Lung (tissue), 16 donors: Measurements from ENCODE around the gene ZSCAN29. TPM values are rescaled to one million over a fixed set of nuclear protein-coding genes. Genes with fewer than 3 reads are reported as not detected.
A peak's percentile ranks its signal among the peaks of the same experiment; 100 is the strongest.

Experiments used
- ATAC-seq: fragments of 200-7000 bp; cut with Tn5 transposase; one replicate; pipeline ENCODE4 v1.9.1; 2020; ENCODE audit warnings: moderate number of reproducible peaks; ENCODE audit not compliant: insufficient read depth, low FRiP score
- DNase-seq, 3 donors: peaks; one replicate each; pipeline ENCODE4 v3.0.0-alpha.2; 2013 to 2017
- H3K27ac ChIP-seq, 2 donors: one replicate each; pipeline ENCODE4 v1.5.1; 2013; ENCODE audit warnings: mild to moderate bottlenecking in 2 of 2, moderate library complexity in 2 of 2, control low read depth in 1 of 2, inconsistent platforms in 1 of 2, low read depth in 1 of 2, low read length in 1 of 2
- H3K27me3 ChIP-seq, 3 donors: one replicate each; pipeline ENCODE4 v1.5.1; 2013; ENCODE audit warnings: low read length in 2 of 3; ENCODE audit not compliant: control insufficient read depth in 3 of 3, insufficient read depth in 3 of 3
- H3K36me3 ChIP-seq, 4 donors: one replicate each; pipeline ENCODE4 v1.5.1; 2013; ENCODE audit warnings: low read length in 4 of 4, mild to moderate bottlenecking in 1 of 4, moderate library complexity in 1 of 4; ENCODE audit not compliant: control insufficient read depth in 4 of 4, insufficient read depth in 4 of 4
- H3K4me1 ChIP-seq, 5 donors: one replicate each; pipeline ENCODE4 v1.5.1; 2013; ENCODE audit warnings: low read length in 5 of 5, mild to moderate bottlenecking in 2 of 5, moderate library complexity in 1 of 5; ENCODE audit not compliant: control insufficient read depth in 5 of 5, insufficient read depth in 5 of 5
- H3K4me3 ChIP-seq: one replicate; pipeline ENCODE4 v1.5.1; 2013; ENCODE audit warnings: mild to moderate bottlenecking, control low read depth, moderate library complexity
- H3K9ac ChIP-seq, 2 donors: one replicate each; pipeline ENCODE4 v1.5.1; 2013; ENCODE audit warnings: low read length in 2 of 2, control low read depth in 1 of 2; ENCODE audit not compliant: insufficient read depth in 1 of 2
- H3K9me3 ChIP-seq, 4 donors: one replicate each; pipeline ENCODE4 v1.5.1; 2013; ENCODE audit warnings: low read length in 3 of 4, mild to moderate bottlenecking in 1 of 4, moderate library complexity in 1 of 4; ENCODE audit not compliant: control insufficient read depth in 4 of 4, insufficient read depth in 3 of 4
- CTCF ChIP-seq: IDR thresholded peaks from 2 replicates; pipeline ENCODE4 v1.5.1; 2012; ENCODE audit warnings: mild to moderate bottlenecking; ENCODE audit errors: control extremely low read depth, extremely low read depth
- WGBS, 2 donors: extraction: QIAGEN DNeasy Blood & Tissue Kit; methylation state at CpG; one replicate each; pipeline ENCODE4 v1.1.7; 2013; 5-methylcytosine and 5-hydroxymethylcytosine counted together
- long read RNA-seq, 5 donors: transcript quantifications; one replicate each; lab custom pipeline, GENCODE V29; 2026
- polyA plus RNA-seq, 2 donors: library from polyadenylated mRNA; stranded (reverse); fragments of 200-250 nt; gene quantifications; one replicate each; pipeline ENCODE4 v1.2.1, GENCODE V29; 2013
- total RNA-seq, 2 donors: library from RNA; depleted of rRNA in 1 of 2; stranded (reverse); fragments of >200 nt in 1 of 2; gene quantifications; one replicate each; pipeline ENCODE4 v1.2.1, GENCODE V29; 2014 to 2021
- donor health status: control.
- donor health status: control.
- donor health status: Bipolar disorder and iron deficiency.
- donor health status: healthy.
- donor health status: DM: yes; HTN: yes; CAD: no.

Gene ZSCAN29
- total RNA-seq (10 to 100 TPM; 20.1 to 37.7 TPM), polyA plus RNA-seq (1 to 10 TPM; 6.4 to 7.5 TPM)
- long read RNA-seq, donor 1, partial matches to known transcripts, result 0 of 1 reads
- long read RNA-seq, donor 1, other reads (novel, unspliced or antisense), result 0 of 1 reads
- long read RNA-seq, donor 2, result 0 reads
- long read RNA-seq, donor 3, partial matches to known transcripts, result 0 of 1 reads
- long read RNA-seq, donor 3, other reads (novel, unspliced or antisense), result 0 of 1 reads
- long read RNA-seq, donor 4, partial matches to known transcripts, result 0 of 1 reads
- long read RNA-seq, donor 4, other reads (novel, unspliced or antisense), result 0 of 1 reads
- long read RNA-seq, donor 5, full-length matches to known transcripts, result 2 of 2 reads
- long read RNA-seq, donor 5, partial matches to known transcripts, result 0 of 2 reads
- long read RNA-seq, donor 5, other reads (novel, unspliced or antisense), result 0 of 2 reads

- Histone ChIP-seq H3K27ac (peak within 1 kb of the TSS; percentile 56 to 76), H3K4me3 (peak within 1 kb of the TSS; percentile 89), H3K9me3 (peaks cover 0 to 6% (median 3%) of the 10 kb centered on the region in 4 donors), H3K36me3 (peaks cover 7 to 24% (median 15%) of the 10 kb centered on the region in 4 donors), H3K9ac (peak within 1 kb of the TSS; percentile 49 to 80), H3K27me3 (no peaks in the 10 kb centered on the region), H3K4me1 (peaks cover 3 to 22% (median 13%) of the 10 kb centered on the region in 5 donors)
- TF ChIP-seq CTCF, result no peak
- peak; percentile 88 to 91 (median 90) for DNase-seq
- WGBS, 2 donors, result 2 to 3% methylated on average over 63 to 66 of the region's 66 CpGs
- ATAC-seq, result peak; percentile 96
Measured at GRCh38 chr15:43370975-43371974, at the start of gene ZSCAN29, which contains the start of gene TUBGCP4. Gene ZSCAN29 (minus strand): TSS chr15:43371043. CDS start chr15:43369913, 1,130 bp downstream. Gene TUBGCP4 (plus strand): TSS chr15:43371101. CDS start chr15:43371355, 254 bp downstream.

DNA sequence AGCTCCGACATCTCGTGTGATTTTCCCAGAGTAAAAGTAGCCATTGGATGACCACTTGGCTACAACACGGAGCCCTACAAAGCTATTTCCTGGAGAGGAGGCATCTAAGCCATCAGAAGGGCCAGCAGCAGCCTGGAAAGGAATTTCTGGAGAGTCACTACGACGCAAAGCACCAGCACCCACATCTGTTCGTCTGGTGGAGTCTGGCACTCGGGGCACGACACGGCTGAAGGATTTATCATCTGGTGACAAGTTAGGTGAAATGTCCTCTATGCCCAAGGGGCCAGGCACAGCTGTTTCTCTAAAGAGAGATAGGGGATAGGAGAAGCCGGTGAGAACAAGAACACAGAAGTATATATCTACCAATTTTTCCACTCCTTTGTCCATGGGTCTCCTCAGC is 49.6 kb upstream of the ZSCAN29 start:
- Histone ChIP-seq H3K27me3 (no peaks in the 10 kb centered on the region), H3K4me3 (no peak overlapping the region), H3K4me1 (no peaks in the 10 kb centered on the region), H3K27ac (no peak overlapping the region), H3K9me3 (no peaks in the 10 kb centered on the region), H3K36me3 (peaks cover 29 to 37% (median 31%) of the 10 kb centered on the region in 4 donors), H3K9ac (no peak overlapping the region)
- TF ChIP-seq CTCF, result no peak
- WGBS, 2 donors, result 94 to 95% methylated on average over 10 of the region's 10 CpGs
- ATAC-seq (no peak), DNase-seq (no peak)

DNA sequence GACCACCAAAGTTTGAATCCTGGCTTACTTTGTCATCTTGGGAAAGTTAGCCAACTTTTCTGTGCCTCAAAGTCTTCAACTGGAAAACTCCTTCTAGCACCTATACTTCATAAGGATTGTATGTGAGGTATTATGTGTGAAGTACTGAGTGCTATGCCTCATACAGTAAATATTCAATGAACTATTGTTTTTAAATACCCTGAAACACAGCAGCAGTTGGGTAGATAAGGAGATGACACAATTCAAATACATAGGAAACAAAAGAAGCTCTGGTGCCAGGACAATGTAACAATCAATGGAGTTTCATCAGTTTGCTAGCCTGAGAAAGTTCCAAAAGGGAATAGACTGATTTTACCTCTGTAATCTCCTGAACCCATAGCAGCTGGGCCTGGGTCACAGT is 43.4 kb upstream of the ZSCAN29 start:
- Histone ChIP-seq H3K27me3 (no peaks in the 10 kb centered on the region), H3K36me3 (peaks cover 29 to 57% (median 38%) of the 10 kb centered on the region in 4 donors), H3K27ac (no peak overlapping the region), H3K9me3 (peaks cover 0 to 2% (median 0%) of the 10 kb centered on the region in 4 donors), H3K4me1 (no peaks in the 10 kb centered on the region), H3K9ac (no peak overlapping the region), H3K4me3 (no peak overlapping the region)
- TF ChIP-seq CTCF, result no peak
- ATAC-seq (no peak), DNase-seq (no peak)
